ENCODE results near the gene KRR1.
A peak's percentile ranks its signal among the peaks of the same experiment; 100 is the strongest.
"Not testable (repeated sequence)": the region's sequence is repeated elsewhere in the genome, so short reads cannot be mapped to it uniquely, and the experiment has no call there.

KRR1 gene

GRCh38 chr12:75528692-75529091 is 17.3 kb upstream of the KRR1 start:
- POLR2A ChIA-PET, result no interaction called here
- CTCF ChIA-PET, result interaction anchor here (0.9 to 4.8 kb wide), 15 partner anchors 14 to 1058 kb away, joined by 3 to 48 read pairs (median 4); partner anchors contain the start of genes BBS10 and PHLDA1
- no peak for DNase-seq (ENCODE audit: extremely low spot score)
- TF ChIP-seq, protein P1, sequence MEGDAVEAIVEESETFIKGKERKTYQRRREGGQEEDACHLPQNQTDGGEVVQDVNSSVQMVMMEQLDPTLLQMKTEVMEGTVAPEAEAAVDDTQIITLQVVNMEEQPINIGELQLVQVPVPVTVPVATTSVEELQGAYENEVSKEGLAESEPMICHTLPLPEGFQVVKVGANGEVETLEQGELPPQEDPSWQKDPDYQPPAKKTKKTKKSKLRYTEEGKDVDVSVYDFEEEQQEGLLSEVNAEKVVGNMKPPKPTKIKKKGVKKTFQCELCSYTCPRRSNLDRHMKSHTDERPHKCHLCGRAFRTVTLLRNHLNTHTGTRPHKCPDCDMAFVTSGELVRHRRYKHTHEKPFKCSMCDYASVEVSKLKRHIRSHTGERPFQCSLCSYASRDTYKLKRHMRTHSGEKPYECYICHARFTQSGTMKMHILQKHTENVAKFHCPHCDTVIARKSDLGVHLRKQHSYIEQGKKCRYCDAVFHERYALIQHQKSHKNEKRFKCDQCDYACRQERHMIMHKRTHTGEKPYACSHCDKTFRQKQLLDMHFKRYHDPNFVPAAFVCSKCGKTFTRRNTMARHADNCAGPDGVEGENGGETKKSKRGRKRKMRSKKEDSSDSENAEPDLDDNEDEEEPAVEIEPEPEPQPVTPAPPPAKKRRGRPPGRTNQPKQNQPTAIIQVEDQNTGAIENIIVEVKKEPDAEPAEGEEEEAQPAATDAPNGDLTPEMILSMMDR (IDR thresholded peaks at IDR 0.05; ENCODE audit: control extremely low read depth, extremely low read depth, low read depth, missing control alignments), result no peak

DNA sequence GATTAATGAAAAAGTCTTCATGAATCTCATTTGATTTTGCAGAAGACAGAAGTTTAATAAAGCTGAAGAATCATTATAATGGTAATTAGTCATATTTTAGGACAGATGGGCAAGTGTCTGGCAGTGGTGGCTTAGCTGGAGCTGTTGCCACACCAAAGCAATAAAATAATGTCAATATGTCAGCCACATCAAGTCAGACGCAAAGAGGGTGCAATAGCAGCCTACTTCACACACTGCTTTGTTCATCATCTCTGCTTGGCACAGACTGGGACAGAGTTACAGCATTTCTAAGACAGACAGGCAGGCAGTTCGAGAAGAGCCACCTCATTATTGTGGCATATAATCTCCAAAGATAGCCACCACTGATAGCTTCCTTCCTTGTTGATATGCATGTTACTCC is 16.9 kb upstream of the KRR1 start:
- no peak for DNase-seq (ENCODE audit: extremely low spot score)
- CTCF ChIA-PET, result interaction anchor here (0.8 to 4.8 kb wide), 24 partner anchors 9 to 1245 kb away, joined by 3 to 48 read pairs (median 4); partner anchors contain the start of genes BBS10 and PHLDA1
- POLR2A ChIA-PET, result no interaction called here
- TF ChIP-seq, protein P1 (IDR thresholded peaks at IDR 0.05; ENCODE audit: control extremely low read depth, extremely low read depth, low read depth, missing control alignments), result no peak

- TF ChIP-seq, protein P1 (IDR thresholded peaks at IDR 0.05; ENCODE audit: control extremely low read depth, extremely low read depth, low read depth, missing control alignments), result peak; percentile 43
- POLR2A ChIA-PET, result interaction anchor here (2.4 kb wide), 1 partner anchor 504 kb away, joined by 12 read pairs; the partner anchor contains the start of gene PHLDA1
- CTCF ChIA-PET, result interaction anchor here (0.6 to 4.8 kb wide), 53 partner anchors 9 to 1246 kb away, joined by 3 to 48 read pairs (median 4); partner anchors contain the start of genes GLIPR1L1, KRR1 and PHLDA1
- DNase-seq (ENCODE audit: extremely low spot score), result peak; percentile 45
Observed at GRCh38 chr12:75526655-75527511, 15.5 kb upstream of the KRR1 start.

- ChIA-PET POLR2A (interaction anchor here (2.4 kb wide), 1 partner anchor 506 kb away, joined by 12 read pairs; the partner anchor contains the start of gene PHLDA1), CTCF (interaction anchor here (0.8 to 4.8 kb wide), 6 partner anchors 10 to 512 kb away, joined by 3 to 48 read pairs (median 9); partner anchors contain the start of genes GLIPR1L1 and PHLDA1)
- TF ChIP-seq, protein P1 (IDR thresholded peaks at IDR 0.05; ENCODE audit: control extremely low read depth, extremely low read depth, low read depth, missing control alignments), result no peak
- no peak for DNase-seq (ENCODE audit: extremely low spot score)
Observed at GRCh38 chr12:75525263-75525662, 13.9 kb upstream of the KRR1 start.

GRCh38 chr12:75522124-75522523 is 10.7 kb upstream of the KRR1 start:
- POLR2A ChIA-PET; DNase-seq (ENCODE audit: extremely low spot score); CTCF ChIA-PET: not testable (repeated sequence)

- CTCF ChIA-PET, POLR2A ChIA-PET: not testable (repeated sequence)
Observed at GRCh38 chr12:75521224-75521623, 9.8 kb upstream of the KRR1 start.

GRCh38 chr12:75509621-75510020 is 1.8 kb downstream of the KRR1 start:
- ChIA-PET POLR2A (interaction anchor here (0.6 kb wide), 1 partner anchor 792 kb away, joined by 4 read pairs; no protein-coding TSS in a partner anchor), CTCF (interaction anchor here (1.1 to 3.7 kb wide), 2 partner anchors 13 to 25 kb away, joined by 3 to 23 read pairs; no protein-coding TSS in a partner anchor)
- TF ChIP-seq, protein P1 (IDR thresholded peaks at IDR 0.05; ENCODE audit: control extremely low read depth, extremely low read depth, low read depth, missing control alignments), result no peak
- no peak for DNase-seq (ENCODE audit: extremely low spot score)

More at GRCh38 chr12:75521224-75521623, 9.8 kb upstream of the KRR1 start:
- not testable (repeated sequence) for DNase-seq (ENCODE audit: extremely low spot score)
